ENCODE data around the gene ANXA7. TPM values are rescaled to one million over a fixed set of nuclear protein-coding genes. Genes with fewer than 3 reads are reported as not detected.

ANXA7 gene
- polyA plus RNA-seq, 2 donors = 36.7 to 74.4 TPM

DNA sequence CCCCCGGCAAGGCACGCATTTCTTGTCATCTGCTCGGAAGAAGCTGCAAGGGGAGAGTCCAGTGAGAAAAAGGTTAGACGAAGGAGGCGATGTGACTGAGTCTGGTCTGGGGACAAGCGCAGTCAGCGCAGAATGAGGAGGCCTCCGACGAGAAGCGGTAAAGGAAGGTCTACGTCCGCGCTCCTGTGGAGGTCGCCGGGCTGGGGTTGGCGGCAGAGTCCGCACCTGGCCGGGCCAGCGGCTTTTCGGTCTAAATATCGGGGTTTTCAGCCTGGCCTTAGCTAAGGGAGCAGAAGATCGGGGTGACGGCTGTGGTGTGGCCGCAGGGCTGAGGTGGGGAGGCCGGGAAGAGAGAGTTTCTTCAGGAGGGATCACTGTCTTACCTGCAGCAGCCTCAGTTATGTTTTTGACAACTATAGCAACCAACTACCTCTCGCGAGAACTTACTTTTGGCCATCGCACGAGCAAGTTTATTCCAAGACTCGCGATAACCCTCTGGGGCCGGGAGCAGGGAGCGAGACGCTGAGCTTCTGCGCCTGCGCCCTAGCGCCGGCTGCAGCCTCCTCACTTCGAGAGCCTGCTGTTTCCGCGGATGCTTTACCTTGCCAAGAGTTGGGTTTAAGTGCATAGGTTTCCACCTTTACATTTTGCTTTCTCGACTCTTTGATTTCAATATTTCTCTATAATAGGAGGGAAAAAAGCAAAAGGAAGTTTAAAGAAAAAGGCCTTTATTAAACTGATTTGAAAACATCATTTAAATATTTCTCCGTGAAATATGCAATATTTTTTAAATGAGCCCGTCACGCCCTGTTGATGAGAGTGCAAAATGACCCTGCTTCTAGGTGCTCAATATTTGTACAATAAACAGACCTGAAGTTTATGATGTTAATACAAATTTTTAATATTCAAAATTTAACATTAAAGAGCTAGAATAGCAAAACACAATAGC, 55.3 kb downstream of the ANXA7 start, which contains the start of gene CFAP70:
Gene CFAP70, minus strand, starts transcription at position 534 of the 949 bp plus-strand sequence. CDS start 4,068 bp downstream, outside the sequence.
- Histone ChIP-seq H3K9me3 (ENCODE audit: control insufficient read depth in 2 of 2, insufficient read depth in 1 of 2, low read depth in 1 of 2, low read length in 1 of 2) (no peaks in the 10 kb centered on the region), H3K4me3 (ENCODE audit: low read depth in 1 of 2, low read length in 2 of 2) (peak within 1 kb of the TSS; percentile 80), H3K27me3 (ENCODE audit: control insufficient read depth in 1 of 2, insufficient read depth in 2 of 2, low read length in 2 of 2) (no peaks in the 10 kb centered on the region), H3K36me3 (ENCODE audit: control insufficient read depth in 2 of 2, insufficient read depth in 2 of 2, low read length in 1 of 2) (no peaks in the 10 kb centered on the region), H3K27ac (ENCODE audit: low read depth in 2 of 2, low read length in 1 of 2) (peak within 1 kb of the TSS; percentile 55 to 66), H3K4me1 (ENCODE audit: control insufficient read depth in 2 of 2, insufficient read depth in 2 of 2, low read length in 1 of 2) (no peaks in the 10 kb centered on the region)
- WGBS, 2 donors = 1% methylated on average over 45 of the region's 45 CpGs

GRCh38 chr10:73357821-73358220, 56.0 kb downstream of the ANXA7 start:
- WGBS, 2 donors = 31 to 38% methylated on average over 5 of the region's 5 CpGs
- Histone ChIP-seq H3K36me3 (ENCODE audit: control insufficient read depth in 2 of 2, insufficient read depth in 2 of 2, low read length in 1 of 2) (no peaks in the 10 kb centered on the region), H3K27ac (ENCODE audit: low read depth in 2 of 2, low read length in 1 of 2) (no peak overlapping the region), H3K4me1 (ENCODE audit: control insufficient read depth in 2 of 2, insufficient read depth in 2 of 2, low read length in 1 of 2) (no peaks in the 10 kb centered on the region), H3K9me3 (ENCODE audit: control insufficient read depth in 2 of 2, insufficient read depth in 1 of 2, low read depth in 1 of 2, low read length in 1 of 2) (no peaks in the 10 kb centered on the region), H3K4me3 (ENCODE audit: low read depth in 1 of 2, low read length in 2 of 2) (peak overlapping the region; percentile 80), H3K27me3 (ENCODE audit: control insufficient read depth in 1 of 2, insufficient read depth in 2 of 2, low read length in 2 of 2) (no peaks in the 10 kb centered on the region)

DNA sequence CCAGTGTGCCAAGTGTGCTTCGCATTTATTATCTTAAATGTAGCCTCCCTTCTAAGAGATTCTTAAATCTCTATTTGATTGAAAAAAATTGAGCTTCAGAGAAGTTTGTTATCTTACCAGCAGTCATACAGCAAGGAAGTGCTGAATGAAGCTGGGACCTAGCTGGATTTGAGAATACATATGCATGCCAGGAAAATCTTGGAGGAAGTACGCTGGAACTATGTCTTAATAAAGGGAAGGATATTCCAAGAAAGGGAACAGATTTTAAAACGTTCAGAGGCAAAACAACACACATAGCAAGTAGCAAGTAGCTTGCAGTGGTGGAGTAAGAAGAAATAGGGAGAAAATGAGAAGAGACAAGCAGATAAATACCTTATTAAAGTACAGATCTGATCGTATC, 56.7 kb downstream of the ANXA7 start:
- Histone ChIP-seq H3K4me3 (ENCODE audit: low read depth in 1 of 2, low read length in 2 of 2) (no peak overlapping the region), H3K36me3 (ENCODE audit: control insufficient read depth in 2 of 2, insufficient read depth in 2 of 2, low read length in 1 of 2) (no peaks in the 10 kb centered on the region), H3K27me3 (ENCODE audit: control insufficient read depth in 1 of 2, insufficient read depth in 2 of 2, low read length in 2 of 2) (no peaks in the 10 kb centered on the region), H3K9me3 (ENCODE audit: control insufficient read depth in 2 of 2, insufficient read depth in 1 of 2, low read depth in 1 of 2, low read length in 1 of 2) (no peaks in the 10 kb centered on the region), H3K27ac (ENCODE audit: low read depth in 2 of 2, low read length in 1 of 2) (no peak overlapping the region), H3K4me1 (ENCODE audit: control insufficient read depth in 2 of 2, insufficient read depth in 2 of 2, low read length in 1 of 2) (no peaks in the 10 kb centered on the region)
- 58 to 62% methylated on average over 4 of the region's 4 CpGs for WGBS, 2 donors

DNA sequence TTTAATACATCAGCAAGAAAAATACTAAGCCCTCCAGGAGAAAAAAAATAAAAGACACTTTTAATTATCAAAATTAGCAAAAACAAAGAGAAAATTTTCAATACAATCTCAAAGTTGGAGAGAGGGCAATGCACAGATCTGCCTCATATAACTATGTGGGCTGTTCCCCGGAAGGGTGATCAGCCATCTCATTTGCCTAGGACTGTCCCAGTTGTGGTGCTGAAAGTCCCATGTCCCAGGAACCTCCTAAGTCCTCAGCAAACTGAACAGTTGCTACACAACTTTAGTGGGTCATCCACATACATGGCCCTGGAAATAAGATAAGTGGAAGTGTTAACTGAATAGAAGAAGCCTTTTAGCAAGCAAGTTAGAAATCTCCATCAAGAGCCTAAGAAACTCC, 69.6 kb downstream of the ANXA7 start:
- Histone ChIP-seq H3K4me3 (ENCODE audit: low read depth in 1 of 2, low read length in 2 of 2) (no peak overlapping the region), H3K36me3 (ENCODE audit: control insufficient read depth in 2 of 2, insufficient read depth in 2 of 2, low read length in 1 of 2) (no peaks in the 10 kb centered on the region), H3K27ac (ENCODE audit: low read depth in 2 of 2, low read length in 1 of 2) (no peak overlapping the region), H3K4me1 (ENCODE audit: control insufficient read depth in 2 of 2, insufficient read depth in 2 of 2, low read length in 1 of 2) (no peaks in the 10 kb centered on the region), H3K9me3 (ENCODE audit: control insufficient read depth in 2 of 2, insufficient read depth in 1 of 2, low read depth in 1 of 2, low read length in 1 of 2) (no peaks in the 10 kb centered on the region), H3K27me3 (ENCODE audit: control insufficient read depth in 1 of 2, insufficient read depth in 2 of 2, low read length in 2 of 2) (no peaks in the 10 kb centered on the region)
- WGBS, 2 donors = 87 to 94% methylated on average over 1 of the region's 1 CpG

DNA sequence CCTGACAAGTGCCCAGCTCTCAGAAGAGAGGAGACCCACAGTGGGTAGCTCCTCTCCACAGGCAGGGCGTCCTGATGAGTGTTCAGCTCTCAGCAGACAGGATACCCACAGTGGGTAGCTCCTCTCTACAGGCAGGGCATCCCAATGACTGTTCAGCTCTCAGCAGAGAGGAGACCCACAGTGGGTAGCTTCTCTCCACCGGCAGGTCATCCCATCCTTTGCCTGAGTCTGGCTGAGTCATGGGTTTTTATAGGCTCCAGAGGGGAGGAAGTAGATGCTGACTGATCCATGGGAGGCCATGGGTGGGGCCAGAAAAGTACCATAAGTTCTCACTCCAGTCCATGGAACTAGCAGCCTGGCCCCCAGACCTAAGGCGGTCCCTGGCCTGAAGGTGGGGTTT, 73.7 kb downstream of the ANXA7 start:
- no peaks in the 10 kb centered on the region for H3K9me3 ChIP-seq (ENCODE audit: control insufficient read depth in 2 of 2, insufficient read depth in 1 of 2, low read depth in 1 of 2, low read length in 1 of 2)
- H3K4me1 ChIP-seq (ENCODE audit: control insufficient read depth in 2 of 2, insufficient read depth in 2 of 2, low read length in 1 of 2) = no peaks in the 10 kb centered on the region
- WGBS, 2 donors = 93 to 96% methylated on average over 3 of the region's 3 CpGs
- no peak overlapping the region for H3K27ac ChIP-seq (ENCODE audit: low read depth in 2 of 2, low read length in 1 of 2)
- no peak overlapping the region for H3K4me3 ChIP-seq (ENCODE audit: low read depth in 1 of 2, low read length in 2 of 2)
- no peaks in the 10 kb centered on the region for H3K36me3 ChIP-seq (ENCODE audit: control insufficient read depth in 2 of 2, insufficient read depth in 2 of 2, low read length in 1 of 2)
- no peaks in the 10 kb centered on the region for H3K27me3 ChIP-seq (ENCODE audit: control insufficient read depth in 1 of 2, insufficient read depth in 2 of 2, low read length in 2 of 2)

DNA sequence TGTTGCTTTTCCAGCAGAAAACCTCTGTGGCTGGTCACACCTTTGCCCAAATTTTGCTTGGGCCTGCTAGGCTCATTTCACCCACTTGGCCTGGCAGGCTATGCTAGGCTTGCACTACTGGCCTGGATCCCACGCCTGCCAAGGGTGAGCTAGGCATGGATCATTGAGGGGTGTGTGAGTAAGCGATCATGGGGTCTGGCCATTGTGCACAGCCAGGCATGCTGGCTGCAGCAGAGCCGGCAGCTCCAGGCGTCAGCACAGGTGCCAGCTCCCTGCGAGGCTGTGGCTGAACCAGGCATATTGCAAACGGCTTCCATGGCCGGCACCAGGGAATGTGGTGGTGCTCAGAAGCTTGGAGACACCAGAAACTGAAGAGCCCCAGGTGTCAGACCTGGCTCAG, 74.4 kb downstream of the ANXA7 start:
- H3K4me1 ChIP-seq (ENCODE audit: control insufficient read depth in 2 of 2, insufficient read depth in 2 of 2, low read length in 1 of 2) = no peaks in the 10 kb centered on the region
- no peak overlapping the region for H3K27ac ChIP-seq (ENCODE audit: low read depth in 2 of 2, low read length in 1 of 2)
- no peaks in the 10 kb centered on the region for H3K36me3 ChIP-seq (ENCODE audit: control insufficient read depth in 2 of 2, insufficient read depth in 2 of 2, low read length in 1 of 2)
- no peaks in the 10 kb centered on the region for H3K27me3 ChIP-seq (ENCODE audit: control insufficient read depth in 1 of 2, insufficient read depth in 2 of 2, low read length in 2 of 2)
- no peaks in the 10 kb centered on the region for H3K9me3 ChIP-seq (ENCODE audit: control insufficient read depth in 2 of 2, insufficient read depth in 1 of 2, low read depth in 1 of 2, low read length in 1 of 2)
- 73 to 91% methylated on average over 7 of the region's 7 CpGs for WGBS, 2 donors
- no peak overlapping the region for H3K4me3 ChIP-seq (ENCODE audit: low read depth in 1 of 2, low read length in 2 of 2)

- WGBS, 2 donors = 72 to 83% methylated on average over 8 of the region's 8 CpGs
- Histone ChIP-seq H3K36me3 (ENCODE audit: control insufficient read depth in 2 of 2, insufficient read depth in 2 of 2, low read length in 1 of 2) (no peaks in the 10 kb centered on the region), H3K9me3 (ENCODE audit: control insufficient read depth in 2 of 2, insufficient read depth in 1 of 2, low read depth in 1 of 2, low read length in 1 of 2) (no peaks in the 10 kb centered on the region), H3K27ac (ENCODE audit: low read depth in 2 of 2, low read length in 1 of 2) (no peak overlapping the region), H3K4me3 (ENCODE audit: low read depth in 1 of 2, low read length in 2 of 2) (no peak overlapping the region), H3K4me1 (ENCODE audit: control insufficient read depth in 2 of 2, insufficient read depth in 2 of 2, low read length in 1 of 2) (no peaks in the 10 kb centered on the region), H3K27me3 (ENCODE audit: control insufficient read depth in 1 of 2, insufficient read depth in 2 of 2, low read length in 2 of 2) (no peaks in the 10 kb centered on the region)
Observed at GRCh38 chr10:73338801-73339368, 75.0 kb downstream of the ANXA7 start.

GRCh38 chr10:73333202-73333601, 80.7 kb downstream of the ANXA7 start:
- no peaks in the 10 kb centered on the region for H3K9me3 ChIP-seq (ENCODE audit: control insufficient read depth in 2 of 2, insufficient read depth in 1 of 2, low read depth in 1 of 2, low read length in 1 of 2)
- no peaks in the 10 kb centered on the region for H3K4me1 ChIP-seq (ENCODE audit: control insufficient read depth in 2 of 2, insufficient read depth in 2 of 2, low read length in 1 of 2)
- H3K27ac ChIP-seq (ENCODE audit: low read depth in 2 of 2, low read length in 1 of 2) = no peak overlapping the region
- WGBS, 2 donors = 96 to 97% methylated on average over 1 of the region's 1 CpG
- H3K36me3 ChIP-seq (ENCODE audit: control insufficient read depth in 2 of 2, insufficient read depth in 2 of 2, low read length in 1 of 2) = no peaks in the 10 kb centered on the region
- no peaks in the 10 kb centered on the region for H3K27me3 ChIP-seq (ENCODE audit: control insufficient read depth in 1 of 2, insufficient read depth in 2 of 2, low read length in 2 of 2)
- H3K4me3 ChIP-seq (ENCODE audit: low read depth in 1 of 2, low read length in 2 of 2) = no peak overlapping the region

- Histone ChIP-seq H3K4me1 (ENCODE audit: control insufficient read depth in 2 of 2, insufficient read depth in 2 of 2, low read length in 1 of 2) (no peaks in the 10 kb centered on the region), H3K9me3 (ENCODE audit: control insufficient read depth in 2 of 2, insufficient read depth in 1 of 2, low read depth in 1 of 2, low read length in 1 of 2) (no peaks in the 10 kb centered on the region), H3K4me3 (ENCODE audit: low read depth in 1 of 2, low read length in 2 of 2) (no peak overlapping the region), H3K27ac (ENCODE audit: low read depth in 2 of 2, low read length in 1 of 2) (no peak overlapping the region), H3K36me3 (ENCODE audit: control insufficient read depth in 2 of 2, insufficient read depth in 2 of 2, low read length in 1 of 2) (no peaks in the 10 kb centered on the region), H3K27me3 (ENCODE audit: control insufficient read depth in 1 of 2, insufficient read depth in 2 of 2, low read length in 2 of 2) (no peaks in the 10 kb centered on the region)
- WGBS, 2 donors = 61 to 87% methylated on average over 2 of the region's 2 CpGs
Observed at GRCh38 chr10:73332379-73332778, 81.5 kb downstream of the ANXA7 start.
